ENCODE results near the gene APOL2.

DNA sequence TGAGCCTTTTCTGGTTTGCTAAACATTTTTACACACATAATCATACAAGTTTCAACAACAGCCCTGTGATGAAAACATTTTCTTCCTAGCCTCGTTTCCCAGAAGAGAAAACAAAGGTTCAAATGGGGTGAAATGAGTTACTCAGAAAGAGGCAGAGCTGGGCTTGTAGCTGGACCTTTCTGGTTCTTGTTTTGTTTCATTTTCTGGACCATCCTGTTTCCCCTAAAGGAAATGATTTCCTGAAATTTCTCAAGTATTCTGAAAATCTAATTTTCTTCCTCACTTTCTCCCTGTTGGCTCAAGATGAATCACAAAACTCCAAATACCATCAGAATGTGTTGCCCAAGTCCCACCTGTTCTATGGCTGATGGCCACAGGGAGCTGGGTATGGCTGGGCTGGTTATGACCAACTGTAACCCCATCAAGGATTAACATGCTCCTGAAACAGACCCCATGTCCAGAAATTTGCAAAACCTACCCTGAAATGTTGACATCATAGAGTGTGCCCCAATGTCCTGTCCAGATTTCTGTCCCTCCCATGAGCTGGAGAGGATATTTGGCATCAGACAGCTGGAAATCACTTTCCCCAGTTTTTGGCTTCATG is 31.1 kb downstream of the APOL2 start:
- TF ChIP-seq, protein P1, sequence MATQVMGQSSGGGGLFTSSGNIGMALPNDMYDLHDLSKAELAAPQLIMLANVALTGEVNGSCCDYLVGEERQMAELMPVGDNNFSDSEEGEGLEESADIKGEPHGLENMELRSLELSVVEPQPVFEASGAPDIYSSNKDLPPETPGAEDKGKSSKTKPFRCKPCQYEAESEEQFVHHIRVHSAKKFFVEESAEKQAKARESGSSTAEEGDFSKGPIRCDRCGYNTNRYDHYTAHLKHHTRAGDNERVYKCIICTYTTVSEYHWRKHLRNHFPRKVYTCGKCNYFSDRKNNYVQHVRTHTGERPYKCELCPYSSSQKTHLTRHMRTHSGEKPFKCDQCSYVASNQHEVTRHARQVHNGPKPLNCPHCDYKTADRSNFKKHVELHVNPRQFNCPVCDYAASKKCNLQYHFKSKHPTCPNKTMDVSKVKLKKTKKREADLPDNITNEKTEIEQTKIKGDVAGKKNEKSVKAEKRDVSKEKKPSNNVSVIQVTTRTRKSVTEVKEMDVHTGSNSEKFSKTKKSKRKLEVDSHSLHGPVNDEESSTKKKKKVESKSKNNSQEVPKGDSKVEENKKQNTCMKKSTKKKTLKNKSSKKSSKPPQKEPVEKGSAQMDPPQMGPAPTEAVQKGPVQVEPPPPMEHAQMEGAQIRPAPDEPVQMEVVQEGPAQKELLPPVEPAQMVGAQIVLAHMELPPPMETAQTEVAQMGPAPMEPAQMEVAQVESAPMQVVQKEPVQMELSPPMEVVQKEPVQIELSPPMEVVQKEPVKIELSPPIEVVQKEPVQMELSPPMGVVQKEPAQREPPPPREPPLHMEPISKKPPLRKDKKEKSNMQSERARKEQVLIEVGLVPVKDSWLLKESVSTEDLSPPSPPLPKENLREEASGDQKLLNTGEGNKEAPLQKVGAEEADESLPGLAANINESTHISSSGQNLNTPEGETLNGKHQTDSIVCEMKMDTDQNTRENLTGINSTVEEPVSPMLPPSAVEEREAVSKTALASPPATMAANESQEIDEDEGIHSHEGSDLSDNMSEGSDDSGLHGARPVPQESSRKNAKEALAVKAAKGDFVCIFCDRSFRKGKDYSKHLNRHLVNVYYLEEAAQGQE (IDR thresholded peaks at IDR 0.05; ENCODE audit: low read depth, low read length): no peak
- TF ChIP-seq, protein P2, sequence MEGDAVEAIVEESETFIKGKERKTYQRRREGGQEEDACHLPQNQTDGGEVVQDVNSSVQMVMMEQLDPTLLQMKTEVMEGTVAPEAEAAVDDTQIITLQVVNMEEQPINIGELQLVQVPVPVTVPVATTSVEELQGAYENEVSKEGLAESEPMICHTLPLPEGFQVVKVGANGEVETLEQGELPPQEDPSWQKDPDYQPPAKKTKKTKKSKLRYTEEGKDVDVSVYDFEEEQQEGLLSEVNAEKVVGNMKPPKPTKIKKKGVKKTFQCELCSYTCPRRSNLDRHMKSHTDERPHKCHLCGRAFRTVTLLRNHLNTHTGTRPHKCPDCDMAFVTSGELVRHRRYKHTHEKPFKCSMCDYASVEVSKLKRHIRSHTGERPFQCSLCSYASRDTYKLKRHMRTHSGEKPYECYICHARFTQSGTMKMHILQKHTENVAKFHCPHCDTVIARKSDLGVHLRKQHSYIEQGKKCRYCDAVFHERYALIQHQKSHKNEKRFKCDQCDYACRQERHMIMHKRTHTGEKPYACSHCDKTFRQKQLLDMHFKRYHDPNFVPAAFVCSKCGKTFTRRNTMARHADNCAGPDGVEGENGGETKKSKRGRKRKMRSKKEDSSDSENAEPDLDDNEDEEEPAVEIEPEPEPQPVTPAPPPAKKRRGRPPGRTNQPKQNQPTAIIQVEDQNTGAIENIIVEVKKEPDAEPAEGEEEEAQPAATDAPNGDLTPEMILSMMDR (IDR thresholded peaks at IDR 0.05 in 2 of 3, conservative IDR thresholded peaks at IDR 0.05 in 1 of 3; ENCODE audit: control insufficient read depth in 2 of 3, extremely low read depth in 1 of 3, insufficient read depth in 1 of 3, low read depth in 3 of 3, low read length in 3 of 3): no peak
- TF ChIP-seq POLR2AphosphoS5 (IDR thresholded peaks at IDR 0.05; ENCODE audit: low read length) (no peak), E2F4 (IDR thresholded peaks at IDR 0.05; ENCODE audit: low read depth, low read length) (no peak), ATF7 (IDR thresholded peaks at IDR 0.05; ENCODE audit: low read depth) (no peak), HCFC1 (IDR thresholded peaks at IDR 0.05; ENCODE audit: low read length) (no peak), EZH2 (IDR thresholded peaks at IDR 0.05; ENCODE audit: borderline replicate concordance, control insufficient read depth, low read depth, low read length) (no peak)
